ENCODE measurements around the gene NCBP3. TPM values are rescaled to one million over a fixed set of nuclear protein-coding genes. Genes with fewer than 3 reads are reported as not detected.
"Not testable (repeated sequence)": the region's sequence is repeated elsewhere in the genome, so short reads cannot be mapped to it uniquely, and the experiment has no call there.

NCBP3 gene
- total RNA-seq, 4 donors from 2014 or later: 15.0 to 33.9 (median 21.9) TPM

GRCh38 chr17:3788200-3788599, 57.8 kb downstream of the NCBP3 start:
- DNase-seq (ENCODE audit: extremely low spot score): no peak
- H3K36me3 ChIP-seq: no peaks in the 10 kb centered on the region
- TF ChIP-seq EP300 (IDR thresholded peaks at IDR 0.05) (no peak), POLR2AphosphoS5 (IDR thresholded peaks at IDR 0.05) (no peak), POLR2A (IDR thresholded peaks at IDR 0.05; ENCODE audit: low read depth) (no peak), CTCF (IDR thresholded peaks at IDR 0.05) (no peak)
- H3K4me1 ChIP-seq: peaks cover 0 to 7% (median 3%) of the 10 kb centered on the region in 4 donors
- intact Hi-C loops (cut with DNase I): no loop called here
- no peaks in the 10 kb centered on the region for H3K9me3 ChIP-seq
- H3K27me3 ChIP-seq: no peaks in the 10 kb centered on the region
- 70% methylated on average over 2 of the region's 2 CpGs for WGBS
- H3K4me3 ChIP-seq: no peak overlapping the region
- no peak overlapping the region for H3K27ac ChIP-seq (replicated peaks in 1 of 4)

- H3K4me3 ChIP-seq; DNase-seq (ENCODE audit: extremely low spot score); H3K36me3 ChIP-seq; H3K27ac ChIP-seq (replicated peaks in 1 of 4); intact Hi-C loops (cut with DNase I); H3K4me1 ChIP-seq; H3K27me3 ChIP-seq; H3K9me3 ChIP-seq: not testable (repeated sequence)
- WGBS: 85% methylated on average over 5 of the region's 5 CpGs
Observed at GRCh38 chr17:3785323-3785722, 60.7 kb downstream of the NCBP3 start.

GRCh38 chr17:3782751-3783150, 63.3 kb downstream of the NCBP3 start:
- Histone ChIP-seq H3K27me3 (peaks cover 0 to 5% (median 0%) of the 10 kb centered on the region in 4 donors), H3K27ac (replicated peaks in 1 of 4) (no peak overlapping the region), H3K36me3 (no peaks in the 10 kb centered on the region), H3K4me3 (no peak overlapping the region), H3K9me3 (no peaks in the 10 kb centered on the region), H3K4me1 (no peaks in the 10 kb centered on the region)
- WGBS: 77% methylated on average over 8 of the region's 8 CpGs
- intact Hi-C loops (cut with DNase I): no loop called here
- no peak for DNase-seq (ENCODE audit: extremely low spot score)
- no peak for TF ChIP-seq CTCF (IDR thresholded peaks at IDR 0.05)
- TF ChIP-seq POLR2AphosphoS5 (IDR thresholded peaks at IDR 0.05): no peak
- no peak for TF ChIP-seq EP300 (IDR thresholded peaks at IDR 0.05)
- no peak for TF ChIP-seq POLR2A (IDR thresholded peaks at IDR 0.05; ENCODE audit: low read depth)

- intact Hi-C loops (cut with DNase I): no loop called here
- WGBS: 75% methylated on average over 6 of the region's 6 CpGs
- peaks cover 0 to 5% (median 0%) of the 10 kb centered on the region in 4 donors for H3K27me3 ChIP-seq
- H3K27ac ChIP-seq (replicated peaks in 1 of 4): no peak overlapping the region
- TF ChIP-seq POLR2A (IDR thresholded peaks at IDR 0.05; ENCODE audit: low read depth) (no peak), CTCF (IDR thresholded peaks at IDR 0.05) (no peak), POLR2AphosphoS5 (IDR thresholded peaks at IDR 0.05) (no peak), EP300 (IDR thresholded peaks at IDR 0.05) (no peak)
- H3K36me3 ChIP-seq: no peaks in the 10 kb centered on the region
- H3K9me3 ChIP-seq: no peaks in the 10 kb centered on the region
- no peaks in the 10 kb centered on the region for H3K4me1 ChIP-seq
- no peak overlapping the region for H3K4me3 ChIP-seq
- DNase-seq (ENCODE audit: extremely low spot score): no peak
Observed at GRCh38 chr17:3780986-3781385, 65.1 kb downstream of the NCBP3 start.

GRCh38 chr17:3777366-3778120, 68.5 kb downstream of the NCBP3 start:
- H3K27ac ChIP-seq (replicated peaks in 1 of 4): no peak overlapping the region
- 95% methylated on average over 16 of the region's 20 CpGs for WGBS
- no peak for DNase-seq (ENCODE audit: extremely low spot score)
- no peaks in the 10 kb centered on the region for H3K4me1 ChIP-seq
- H3K27me3 ChIP-seq: peaks cover 0 to 13% (median 0%) of the 10 kb centered on the region in 4 donors
- TF ChIP-seq POLR2A (IDR thresholded peaks at IDR 0.05; ENCODE audit: low read depth): no peak
- TF ChIP-seq CTCF (IDR thresholded peaks at IDR 0.05): no peak
- TF ChIP-seq POLR2AphosphoS5 (IDR thresholded peaks at IDR 0.05): no peak
- TF ChIP-seq EP300 (IDR thresholded peaks at IDR 0.05): no peak
- intact Hi-C loops (cut with DNase I): no loop called here
- H3K4me3 ChIP-seq: no peak overlapping the region
- no peaks in the 10 kb centered on the region for H3K36me3 ChIP-seq
- no peaks in the 10 kb centered on the region for H3K9me3 ChIP-seq
